Cardiac fibroblast (primary cell): Measurements from ENCODE around the gene SYT13.
A peak's percentile ranks its signal among the peaks of the same experiment; 100 is the strongest.

Experiments used
- DNase-seq, 2 donors: peaks; one replicate each; pipeline versions ENCODE4 v3.0.0 to v3.0.0-alpha.2; 2010; ENCODE audit warnings: low read depth in 2 of 2
- H3K4me3 ChIP-seq, 2 donors: replicated peaks in 1 of 2; 1 replicate in 1 of 2; 2 replicates in 1 of 2; pipeline ENCODE4 v1.5.1; 2011; ENCODE audit warnings: low read depth in 2 of 2, low read length in 2 of 2, mild to moderate bottlenecking in 2 of 2, moderate library complexity in 1 of 2
- TF ChIP-seq, protein P1 (sequence below): IDR thresholded peaks from one replicate; pipeline ENCODE4 v1.5.1; 2011; ENCODE audit warnings: low read depth, mild to moderate bottlenecking, low read length, inconsistent platforms

Gene SYT13

DNA sequence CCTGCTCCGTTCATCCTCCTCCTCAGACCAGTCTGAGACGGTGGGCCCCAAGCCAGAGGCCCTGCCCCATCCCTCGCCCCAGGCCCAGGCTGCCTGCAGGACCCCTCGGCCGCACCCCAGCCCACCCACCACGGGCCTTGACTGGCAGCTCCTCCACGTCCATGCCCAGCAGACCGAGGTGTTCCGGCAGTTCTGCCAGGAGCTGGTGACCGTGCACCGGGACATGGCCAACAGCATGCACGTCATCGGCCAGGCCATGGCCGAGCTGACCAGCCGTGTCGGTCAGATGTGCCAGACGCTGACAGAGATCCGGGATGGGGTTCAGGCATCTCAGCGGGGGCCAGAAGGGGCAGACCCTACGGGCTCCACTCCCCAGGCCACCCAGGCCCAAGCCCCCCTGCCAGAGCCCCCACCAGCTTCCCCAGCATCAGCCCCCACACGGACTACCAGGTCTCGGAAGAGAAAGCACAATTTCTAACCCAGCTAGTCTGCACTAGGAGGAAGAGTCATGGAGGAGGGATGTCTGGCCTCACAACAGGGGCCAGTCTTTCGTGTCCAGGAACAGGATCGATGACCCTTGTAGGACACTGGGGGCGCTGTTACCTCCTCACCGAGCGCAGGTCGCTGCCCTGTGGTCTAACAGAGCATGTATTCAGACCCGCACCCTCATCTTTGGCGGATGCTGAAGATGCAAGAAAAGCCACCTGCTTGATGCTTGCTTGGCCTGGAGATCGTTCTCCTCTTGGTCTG, 73.4 kb downstream of the SYT13 start:
- no peak for DNase-seq
- TF ChIP-seq, protein P1, sequence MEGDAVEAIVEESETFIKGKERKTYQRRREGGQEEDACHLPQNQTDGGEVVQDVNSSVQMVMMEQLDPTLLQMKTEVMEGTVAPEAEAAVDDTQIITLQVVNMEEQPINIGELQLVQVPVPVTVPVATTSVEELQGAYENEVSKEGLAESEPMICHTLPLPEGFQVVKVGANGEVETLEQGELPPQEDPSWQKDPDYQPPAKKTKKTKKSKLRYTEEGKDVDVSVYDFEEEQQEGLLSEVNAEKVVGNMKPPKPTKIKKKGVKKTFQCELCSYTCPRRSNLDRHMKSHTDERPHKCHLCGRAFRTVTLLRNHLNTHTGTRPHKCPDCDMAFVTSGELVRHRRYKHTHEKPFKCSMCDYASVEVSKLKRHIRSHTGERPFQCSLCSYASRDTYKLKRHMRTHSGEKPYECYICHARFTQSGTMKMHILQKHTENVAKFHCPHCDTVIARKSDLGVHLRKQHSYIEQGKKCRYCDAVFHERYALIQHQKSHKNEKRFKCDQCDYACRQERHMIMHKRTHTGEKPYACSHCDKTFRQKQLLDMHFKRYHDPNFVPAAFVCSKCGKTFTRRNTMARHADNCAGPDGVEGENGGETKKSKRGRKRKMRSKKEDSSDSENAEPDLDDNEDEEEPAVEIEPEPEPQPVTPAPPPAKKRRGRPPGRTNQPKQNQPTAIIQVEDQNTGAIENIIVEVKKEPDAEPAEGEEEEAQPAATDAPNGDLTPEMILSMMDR: no peak

DNA sequence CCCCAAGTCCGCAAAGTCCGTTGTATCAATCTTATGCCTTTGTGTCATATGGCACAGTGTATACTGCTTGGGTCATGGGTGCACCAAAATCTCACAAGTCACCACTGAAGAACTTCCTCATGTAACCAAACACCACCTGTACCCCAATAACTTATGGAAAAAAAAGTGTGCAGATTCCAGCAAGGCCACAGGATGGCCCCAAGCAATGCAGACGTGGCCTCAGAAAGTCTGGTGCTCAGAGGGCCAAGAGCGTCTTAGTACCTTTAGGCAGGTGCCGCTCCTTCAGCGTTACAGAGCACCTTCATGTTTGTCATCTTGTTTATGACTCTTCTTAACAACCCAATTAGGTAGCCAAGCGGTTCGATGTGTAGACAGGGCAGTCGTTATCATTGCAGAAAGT, 74.4 kb downstream of the SYT13 start:
- no peak overlapping the region for H3K4me3 ChIP-seq
- TF ChIP-seq, protein P1: no peak
- DNase-seq: no peak

More for the DNA sequence above, 73.4 kb downstream of the SYT13 start:
- H3K4me3 ChIP-seq: no peak overlapping the region

DNA sequence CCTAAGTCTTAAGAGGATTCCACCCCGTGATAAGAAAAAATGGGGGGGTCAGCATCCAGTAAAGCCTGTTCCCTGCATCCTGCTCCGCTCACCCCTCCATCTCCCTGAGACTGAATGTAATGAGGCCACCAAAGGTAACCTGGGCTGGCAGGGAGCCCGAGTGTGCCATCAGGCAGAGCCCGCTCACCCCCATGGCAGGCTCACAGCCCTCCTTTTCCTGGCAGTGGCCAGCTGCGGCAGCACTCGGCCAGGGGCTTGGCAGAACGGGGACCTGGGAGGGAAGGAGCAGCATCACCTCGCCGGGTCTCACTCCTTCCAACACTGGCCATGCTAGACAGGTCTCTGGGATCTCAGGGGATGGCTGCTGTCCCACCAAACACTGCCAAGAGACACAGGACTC, 75.3 kb downstream of the SYT13 start:
- no peak overlapping the region for H3K4me3 ChIP-seq
- no peak for DNase-seq
- TF ChIP-seq, protein P1: no peak

DNA sequence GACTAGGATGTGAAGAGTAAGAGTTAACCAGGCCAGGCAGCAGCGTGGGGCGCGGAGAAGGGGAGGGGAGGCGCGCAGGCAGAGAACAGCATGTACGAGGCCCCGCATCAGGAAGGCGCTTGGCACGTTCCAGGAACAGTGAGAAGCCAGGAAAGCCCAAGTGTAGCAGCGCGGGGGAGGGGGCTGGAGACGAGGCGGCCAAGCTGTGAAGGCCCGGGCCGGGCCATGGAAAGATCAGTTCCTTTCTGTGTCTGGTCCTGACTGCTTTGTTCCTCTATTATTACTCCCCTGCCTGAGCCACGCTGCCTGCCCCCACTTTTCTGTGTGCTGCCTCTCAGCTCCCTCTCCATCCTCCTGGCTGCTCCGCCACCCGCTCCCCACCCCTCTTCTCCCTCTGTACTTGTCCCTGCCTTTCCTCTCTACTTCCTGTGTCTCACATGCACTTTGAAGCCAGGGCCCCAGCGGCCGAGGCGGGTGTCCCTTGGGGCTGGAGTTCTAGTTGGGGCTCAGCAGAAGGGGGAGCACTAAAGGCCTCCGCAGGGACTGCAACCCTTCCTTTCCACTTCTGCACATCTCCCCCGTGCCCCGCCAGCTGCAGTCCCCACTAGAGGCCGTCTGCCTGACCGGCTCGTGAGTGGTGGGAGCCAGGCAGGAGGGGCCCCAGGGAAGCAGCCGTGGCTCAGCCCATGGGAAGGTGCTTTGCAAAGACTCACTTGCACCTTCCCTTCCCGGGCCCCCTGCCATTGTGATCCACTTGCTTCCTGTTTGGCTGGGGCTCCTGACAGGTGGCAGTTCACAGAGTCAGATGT, 76.0 kb downstream of the SYT13 start:
- peak; percentile 80 to 92 for DNase-seq

DNA sequence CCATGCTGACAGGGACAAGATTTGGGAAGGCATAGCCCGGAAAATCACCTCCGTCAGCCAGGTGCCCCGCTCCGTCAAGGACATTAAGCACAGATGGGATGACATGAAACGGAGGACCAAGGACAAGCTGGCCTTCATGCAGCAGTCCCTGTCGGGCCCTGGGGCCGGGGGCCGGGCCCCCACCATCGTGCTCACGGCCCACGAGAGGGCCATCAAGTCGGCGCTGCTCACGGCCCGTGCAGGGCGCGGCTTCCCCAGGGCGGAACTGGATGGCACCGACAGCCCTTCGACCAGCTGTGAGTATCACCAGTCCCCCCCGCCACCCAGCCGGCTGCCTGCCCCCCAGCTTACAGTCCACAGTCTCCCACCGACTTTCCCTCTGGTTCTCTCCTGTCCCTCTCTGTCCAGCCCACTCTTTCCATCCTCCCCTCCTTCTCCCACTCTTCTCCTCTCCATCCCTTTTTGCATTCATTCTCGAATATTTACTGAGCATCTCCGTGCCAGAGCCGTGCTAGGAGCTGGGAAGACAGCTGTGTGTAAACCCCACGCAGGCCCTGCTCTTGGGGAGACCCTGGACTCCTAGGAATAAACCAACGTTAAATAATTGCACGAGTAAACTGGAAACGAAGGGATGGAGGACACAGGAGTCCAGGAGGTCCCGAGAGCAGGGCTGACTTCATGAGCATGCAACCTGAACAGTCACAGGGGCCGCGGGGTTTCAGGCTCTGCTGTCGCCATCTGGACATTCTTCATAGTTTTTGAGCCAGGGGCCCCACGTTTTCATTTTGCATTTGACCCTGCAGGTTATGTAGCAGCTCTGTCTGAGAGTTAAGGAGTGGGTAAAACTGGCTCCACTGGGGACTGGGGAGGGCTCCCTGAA, 76.9 kb downstream of the SYT13 start:
- TF ChIP-seq, protein P1: no peak
- no peak overlapping the region for H3K4me3 ChIP-seq
- no peak for DNase-seq

More for the DNA sequence above, 76.0 kb downstream of the SYT13 start:
- TF ChIP-seq, protein P1: no peak
- peak overlapping the region in 1 of 2 donors; percentile 10 for H3K4me3 ChIP-seq

DNA sequence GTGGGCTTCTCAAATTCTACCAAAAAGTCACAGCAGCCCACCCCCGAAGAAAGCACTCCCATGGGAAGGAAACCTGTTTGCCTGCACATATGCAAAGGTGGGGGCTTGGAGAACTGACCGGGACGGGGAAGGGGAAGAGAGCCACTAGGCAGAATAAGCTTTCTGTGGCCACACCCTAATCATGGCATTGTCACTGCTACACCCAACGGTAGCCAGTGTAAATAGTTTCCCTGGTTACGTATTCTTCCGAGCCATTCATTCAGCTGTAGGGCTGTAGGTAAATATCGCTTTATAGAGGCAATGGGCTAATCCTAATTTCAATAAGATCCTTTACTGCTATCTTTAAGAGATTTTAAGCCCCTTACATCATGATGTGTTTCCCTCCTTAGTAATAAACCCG, 78.0 kb downstream of the SYT13 start:
- H3K4me3 ChIP-seq: no peak overlapping the region
- DNase-seq: no peak
- TF ChIP-seq, protein P1: no peak
